HepG2 (cell line): ENCODE data around the gene RSPH9. TPM values are rescaled to one million over a fixed set of nuclear protein-coding genes. Genes with fewer than 3 reads are reported as not detected.

Experiments used
- ATF7-NPFF ChIP-seq: sonication (generic); formaldehyde crosslinking; IDR thresholded peaks from 2 replicates; pipeline ENCODE4 v1.8.1; 2023; ENCODE audit warnings: mild to moderate bottlenecking, low read depth, missing genetic modification reagents, moderate library complexity
- CCDC6 ChIP-seq: sonication (generic); formaldehyde crosslinking; IDR thresholded peaks from 2 replicates; pipeline ENCODE4 v1.8.1; 2022; ENCODE audit warnings: mild to moderate bottlenecking, missing genetic modification reagents, moderate library complexity
- CREB1 ChIP-seq, 2 experiments: fragments of 450-650 bp in 1 of 2; IDR thresholded peaks; 2 replicates each; pipeline ENCODE4 v1.6.1; 2016 to 2017; ENCODE audit warnings: control low read depth in 1 of 2, mild to moderate bottlenecking in 1 of 2, missing compliant biosample characterization in 1 of 2, missing genetic modification characterization in 1 of 2
- HMGA1 ChIP-seq: sonication (generic); formaldehyde crosslinking; conservative IDR thresholded peaks from 2 replicates; pipeline ENCODE4 v1.4.0; 2020; ENCODE audit warnings: missing genetic modification reagents
- HNRNPLL ChIP-seq: fragments of 200-400 bp; formaldehyde crosslinking; IDR thresholded peaks from 2 replicates; pipeline ENCODE4 v1.6.1; 2017; ENCODE audit warnings: mild to moderate bottlenecking, low read depth, low read length; ENCODE audit not compliant: poor library complexity, severe bottlenecking
- HOXA7 ChIP-seq: sonication (generic); formaldehyde crosslinking; IDR thresholded peaks from 2 replicates; pipeline ENCODE4 v1.8.1; 2022; ENCODE audit warnings: mild to moderate bottlenecking, missing genetic modification reagents, moderate library complexity
- NBN ChIP-seq: fragments of 450-650 bp; conservative IDR thresholded peaks from 2 replicates; pipeline ENCODE4 v1.6.1; 2017
- NKX3-1 ChIP-seq: sonication (generic); formaldehyde crosslinking; IDR thresholded peaks from 2 replicates; pipeline ENCODE4 v1.5.0; 2020; ENCODE audit warnings: missing genetic modification reagents
- NRL ChIP-seq: sonication (generic); formaldehyde crosslinking; IDR thresholded peaks from 2 replicates; pipeline ENCODE4 v1.5.0; 2020; ENCODE audit warnings: missing genetic modification reagents, mild to moderate bottlenecking, moderate library complexity, borderline replicate concordance
- PHF5A ChIP-seq: IDR thresholded peaks from one replicate; pipeline ENCODE4 v1.6.1; 2018; ENCODE audit warnings: low read depth, missing genetic modification reagents; ENCODE audit not compliant: unreplicated experiment
- SALL1 ChIP-seq: sonication (generic); formaldehyde crosslinking; IDR thresholded peaks from 2 replicates; pipeline ENCODE4 v1.8.0; 2022; ENCODE audit warnings: mild to moderate bottlenecking, missing genetic modification reagents
- SAP130 ChIP-seq: IDR thresholded peaks from 2 replicates; pipeline ENCODE4 v1.6.1; 2016; ENCODE audit warnings: low read depth
- SMAD3 ChIP-seq: sonication (generic); formaldehyde crosslinking; IDR thresholded peaks from 2 replicates; pipeline ENCODE4 v1.4.0; 2020; ENCODE audit warnings: missing genetic modification reagents
- SSRP1 ChIP-seq: IDR thresholded peaks from 2 replicates; pipeline ENCODE4 v1.6.1; 2016; ENCODE audit warnings: control low read depth
- ZKSCAN8 ChIP-seq: IDR thresholded peaks from 2 replicates; pipeline ENCODE4 v1.6.1; 2016; ENCODE audit warnings: borderline replicate concordance, missing genetic modification reagents, missing compliant biosample characterization
- ZNF451 ChIP-seq: sonication (generic); formaldehyde crosslinking; IDR thresholded peaks from 2 replicates; pipeline ENCODE4 v1.5.0; 2020; ENCODE audit warnings: mild to moderate bottlenecking, missing genetic modification reagents
- ZNF564 ChIP-seq: sonication (generic); formaldehyde crosslinking; IDR thresholded peaks from 2 replicates; pipeline ENCODE4 v1.8.1; 2023; ENCODE audit warnings: mild to moderate bottlenecking, missing genetic modification reagents
- ZNF691 ChIP-seq: sonication (generic); formaldehyde crosslinking; IDR thresholded peaks from 2 replicates; pipeline ENCODE4 v1.4.0; 2020; ENCODE audit warnings: missing genetic modification reagents, low read depth, mild to moderate bottlenecking, borderline replicate concordance
- ZNF772 ChIP-seq: sonication (generic); formaldehyde crosslinking; IDR thresholded peaks from 2 replicates; pipeline ENCODE4 v1.5.0; 2020; ENCODE audit warnings: mild to moderate bottlenecking, missing genetic modification reagents
- ZNF792 ChIP-seq: IDR thresholded peaks from 2 replicates; pipeline ENCODE4 v1.6.1; 2016
- polyA plus RNA-seq, 8 experiments: library from polyadenylated mRNA; depleted of rRNA in 3 of 8; stranded (reverse) in 7 of 8; unstranded in 1 of 8; fragments of >200 nt; fragmentation: Illumina TruSeq in 4 of 8; extraction: Trizol in 4 of 8; gene quantifications; 2 replicates each; pipeline versions ENCODE4 v1.2.1 to v1.2.3, GENCODE V29; 2011 to 2016; ENCODE audit warnings: low read depth in 4 of 8, missing spikeins in 1 of 8, mixed read lengths in 1 of 8; ENCODE audit not compliant: insufficient read depth in 1 of 8
- total RNA-seq, 5 experiments: library from RNA; depleted of rRNA; stranded (reverse); fragments of >200 nt; fragmentation: Illumina TruSeq; extraction: Trizol; gene quantifications; 2 replicates each; pipeline ENCODE4 v1.2.3, GENCODE V29; 2016; ENCODE audit warnings: low read depth in 1 of 5
- TF ChIP-seq, protein P1 (sequence below): sonication (generic); formaldehyde crosslinking; IDR thresholded peaks from 2 replicates; pipeline ENCODE4 v1.4.0; 2020; ENCODE audit warnings: missing genetic modification reagents
- TF ChIP-seq, protein P2 (sequence below): sonication (generic); formaldehyde crosslinking; IDR thresholded peaks from 2 replicates; pipeline ENCODE4 v1.5.0; 2020; ENCODE audit warnings: missing genetic modification reagents

Gene RSPH9
- total and polyA plus RNA-seq, 2 of the 13 experiments (the other 11 are each of a cell fraction or from before 2014, with no cell fraction given): 0.04 TPM; not detected in 1

GRCh38 chr6:43667245-43668150, 22.7 kb downstream of the RSPH9 start (continued):
- TF ChIP-seq ZNF792 (peak; percentile 67; the same call in 1 of the 2 replicates), SALL1 (CRISPR knock-in tag) (peak; percentile 92), HNRNPLL (peak; percentile 57), SMAD3 (CRISPR knock-in tag) (peak; percentile 32; the same call in 1 of the 2 replicates), ZKSCAN8 (CRISPR knock-in tag) (peak; percentile 60; the same call in 1 of the 2 replicates), NBN (no peak), ZNF772 (CRISPR knock-in tag) (peak; percentile 86), SAP130 (peak; percentile 77), ZNF564 (CRISPR knock-in tag) (0 out of 2 replicates have a peak, but pooled peaks have one; percentile 24), HMGA1 (CRISPR knock-in tag) (no peak), ATF7-NPFF (peak; percentile 41; the same call in 1 of the 2 replicates), ZNF451 (CRISPR knock-in tag) (0 out of 2 replicates have a peak, but pooled peaks have one; percentile 82), SSRP1 (CRISPR knock-in tag) (peak; percentile 60; the same call in 1 of the 2 replicates), NRL (CRISPR knock-in tag) (peak; percentile 66; the same call in 1 of the 2 replicates), ZNF691 (CRISPR knock-in tag) (peak; percentile 93; the same call in 1 of the 2 replicates), HOXA7 (CRISPR knock-in tag) (no peak), CCDC6 (CRISPR knock-in tag) (no peak), NKX3-1 (CRISPR knock-in tag) (no peak), CREB1 (IDR thresholded peaks at IDR 0.05) (no peak), CREB1 (CRISPR knock-in tag; IDR thresholded peaks at IDR 0.05) (no peak), PHF5A (no peak)
- TF ChIP-seq, protein P1, sequence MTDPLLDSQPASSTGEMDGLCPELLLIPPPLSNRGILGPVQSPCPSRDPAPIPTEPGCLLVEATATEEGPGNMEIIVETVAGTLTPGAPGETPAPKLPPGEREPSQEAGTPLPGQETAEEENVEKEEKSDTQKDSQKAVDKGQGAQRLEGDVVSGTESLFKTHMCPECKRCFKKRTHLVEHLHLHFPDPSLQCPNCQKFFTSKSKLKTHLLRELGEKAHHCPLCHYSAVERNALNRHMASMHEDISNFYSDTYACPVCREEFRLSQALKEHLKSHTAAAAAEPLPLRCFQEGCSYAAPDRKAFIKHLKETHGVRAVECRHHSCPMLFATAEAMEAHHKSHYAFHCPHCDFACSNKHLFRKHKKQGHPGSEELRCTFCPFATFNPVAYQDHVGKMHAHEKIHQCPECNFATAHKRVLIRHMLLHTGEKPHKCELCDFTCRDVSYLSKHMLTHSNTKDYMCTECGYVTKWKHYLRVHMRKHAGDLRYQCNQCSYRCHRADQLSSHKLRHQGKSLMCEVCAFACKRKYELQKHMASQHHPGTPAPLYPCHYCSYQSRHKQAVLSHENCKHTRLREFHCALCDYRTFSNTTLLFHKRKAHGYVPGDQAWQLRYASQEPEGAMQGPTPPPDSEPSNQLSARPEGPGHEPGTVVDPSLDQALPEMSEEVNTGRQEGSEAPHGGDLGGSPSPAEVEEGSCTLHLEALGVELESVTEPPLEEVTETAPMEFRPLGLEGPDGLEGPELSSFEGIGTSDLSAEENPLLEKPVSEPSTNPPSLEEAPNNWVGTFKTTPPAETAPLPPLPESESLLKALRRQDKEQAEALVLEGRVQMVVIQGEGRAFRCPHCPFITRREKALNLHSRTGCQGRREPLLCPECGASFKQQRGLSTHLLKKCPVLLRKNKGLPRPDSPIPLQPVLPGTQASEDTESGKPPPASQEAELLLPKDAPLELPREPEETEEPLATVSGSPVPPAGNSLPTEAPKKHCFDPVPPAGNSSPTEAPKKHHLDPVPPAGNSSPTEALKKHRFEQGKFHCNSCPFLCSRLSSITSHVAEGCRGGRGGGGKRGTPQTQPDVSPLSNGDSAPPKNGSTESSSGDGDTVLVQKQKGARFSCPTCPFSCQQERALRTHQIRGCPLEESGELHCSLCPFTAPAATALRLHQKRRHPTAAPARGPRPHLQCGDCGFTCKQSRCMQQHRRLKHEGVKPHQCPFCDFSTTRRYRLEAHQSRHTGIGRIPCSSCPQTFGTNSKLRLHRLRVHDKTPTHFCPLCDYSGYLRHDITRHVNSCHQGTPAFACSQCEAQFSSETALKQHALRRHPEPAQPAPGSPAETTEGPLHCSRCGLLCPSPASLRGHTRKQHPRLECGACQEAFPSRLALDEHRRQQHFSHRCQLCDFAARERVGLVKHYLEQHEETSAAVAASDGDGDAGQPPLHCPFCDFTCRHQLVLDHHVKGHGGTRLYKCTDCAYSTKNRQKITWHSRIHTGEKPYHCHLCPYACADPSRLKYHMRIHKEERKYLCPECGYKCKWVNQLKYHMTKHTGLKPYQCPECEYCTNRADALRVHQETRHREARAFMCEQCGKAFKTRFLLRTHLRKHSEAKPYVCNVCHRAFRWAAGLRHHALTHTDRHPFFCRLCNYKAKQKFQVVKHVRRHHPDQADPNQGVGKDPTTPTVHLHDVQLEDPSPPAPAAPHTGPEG (CRISPR knock-in tag): peak; percentile 31; the same call in 1 of the 2 replicates
- TF ChIP-seq, protein P2, sequence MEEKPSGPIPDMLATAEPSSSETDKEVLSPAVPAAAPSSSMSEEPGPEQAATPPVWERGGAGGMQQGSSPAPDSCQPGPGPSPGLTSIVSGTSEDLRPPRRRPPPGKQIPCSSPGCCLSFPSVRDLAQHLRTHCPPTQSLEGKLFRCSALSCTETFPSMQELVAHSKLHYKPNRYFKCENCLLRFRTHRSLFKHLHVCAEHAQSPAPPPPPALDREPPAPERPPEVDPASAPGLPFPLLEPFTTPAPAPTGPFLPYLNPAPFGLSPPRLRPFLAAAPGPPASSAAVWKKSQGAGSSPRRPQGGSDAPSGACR (CRISPR knock-in tag): no peak; the same call in none of the 2 replicates
